HepG2 (cell line): Measurements from ENCODE around the gene GATC. TPM values are rescaled to one million over a fixed set of nuclear protein-coding genes. Genes with fewer than 3 reads are reported as not detected.

Experiments
- ARID2 ChIP-seq: sonication (generic); formaldehyde crosslinking; IDR thresholded peaks from 2 replicates; pipeline ENCODE4 v1.8.1; 2022; ENCODE audit warnings: mild to moderate bottlenecking, missing genetic modification reagents, borderline replicate concordance
- ATAD3A ChIP-seq: sonication (generic); formaldehyde crosslinking; IDR thresholded peaks from 2 replicates; pipeline ENCODE4 v1.4.0; 2020; ENCODE audit warnings: missing genetic modification reagents
- NFIB ChIP-seq: sonication (generic); formaldehyde crosslinking; IDR thresholded peaks from 2 replicates; pipeline ENCODE4 v1.9.0; 2021; ENCODE audit warnings: missing genetic modification reagents, mild to moderate bottlenecking, borderline replicate concordance
- RFXANK ChIP-seq: IDR thresholded peaks from 2 replicates; pipeline ENCODE4 v1.6.1; 2016
- SMAD1 ChIP-seq: sonication (generic); formaldehyde crosslinking; IDR thresholded peaks from 2 replicates; pipeline ENCODE4 v1.4.0; 2020; ENCODE audit warnings: missing genetic modification reagents, low read depth, mild to moderate bottlenecking, borderline replicate concordance
- SP1 ChIP-seq, 2 experiments: fragments of 450-650 bp in 1 of 2; sonication (generic) in 1 of 2; formaldehyde crosslinking in 1 of 2; IDR thresholded peaks; 2 replicates each; pipeline versions ENCODE4 v1.4.0 to v1.6.1; 2016 to 2020; ENCODE audit warnings: missing genetic modification reagents in 1 of 2
- TARDBP ChIP-seq: sonication (generic); formaldehyde crosslinking; IDR thresholded peaks from 2 replicates; pipeline ENCODE4 v1.8.0; 2022; ENCODE audit warnings: mild to moderate bottlenecking, missing genetic modification reagents
- ZFX ChIP-seq: sonication (generic); formaldehyde crosslinking; IDR thresholded peaks from 2 replicates; pipeline ENCODE4 v1.4.0; 2020; ENCODE audit warnings: mild to moderate bottlenecking, low read depth, missing genetic modification reagents, moderate library complexity
- ZNF326 ChIP-seq: sonication (generic); formaldehyde crosslinking; IDR thresholded peaks from 2 replicates; pipeline ENCODE4 v1.4.0; 2020; ENCODE audit warnings: missing genetic modification reagents, borderline replicate concordance
- ZNF333 ChIP-seq: sonication (generic); formaldehyde crosslinking; IDR thresholded peaks from 2 replicates; pipeline ENCODE4 v1.4.0; 2020; ENCODE audit warnings: mild to moderate bottlenecking, missing genetic modification reagents, borderline replicate concordance
- ZNF430 ChIP-seq: sonication (generic); formaldehyde crosslinking; IDR thresholded peaks from 2 replicates; pipeline ENCODE4 v1.9.0; 2021; ENCODE audit warnings: mild to moderate bottlenecking, missing genetic modification reagents
- ZNF549 ChIP-seq: sonication (generic); formaldehyde crosslinking; IDR thresholded peaks from 2 replicates; pipeline ENCODE4 v1.5.0; 2020; ENCODE audit warnings: missing genetic modification reagents
- ZNF878 ChIP-seq: sonication (generic); formaldehyde crosslinking; IDR thresholded peaks from 2 replicates; pipeline ENCODE4 v1.8.1; 2023; ENCODE audit warnings: mild to moderate bottlenecking, missing genetic modification reagents, moderate library complexity
- polyA plus RNA-seq, 8 experiments: library from polyadenylated mRNA; depleted of rRNA in 3 of 8; stranded (reverse) in 7 of 8; unstranded in 1 of 8; fragments of >200 nt; fragmentation: Illumina TruSeq in 4 of 8; extraction: Trizol in 4 of 8; gene quantifications; 2 replicates each; pipeline versions ENCODE4 v1.2.1 to v1.2.3, GENCODE V29; 2011 to 2016; ENCODE audit warnings: low read depth in 4 of 8, missing spikeins in 1 of 8, mixed read lengths in 1 of 8; ENCODE audit not compliant: insufficient read depth in 1 of 8
- total RNA-seq, 5 experiments: library from RNA; depleted of rRNA; stranded (reverse); fragments of >200 nt; fragmentation: Illumina TruSeq; extraction: Trizol; gene quantifications; 2 replicates each; pipeline ENCODE4 v1.2.3, GENCODE V29; 2016; ENCODE audit warnings: low read depth in 1 of 5
- TF ChIP-seq, protein P1 (sequence below): IDR thresholded peaks from 2 replicates; pipeline ENCODE4 v1.6.1; 2016; ENCODE audit warnings: missing genetic modification reagents, missing compliant biosample characterization
- TF ChIP-seq, protein P2 (sequence below): sonication (generic); formaldehyde crosslinking; IDR thresholded peaks from 2 replicates; pipeline ENCODE4 v1.4.0; 2020; ENCODE audit warnings: mild to moderate bottlenecking, missing genetic modification reagents
- TF ChIP-seq, protein P3 (sequence below): sonication (generic); formaldehyde crosslinking; IDR thresholded peaks from 2 replicates; pipeline ENCODE4 v1.8.1; 2023; ENCODE audit warnings: mild to moderate bottlenecking, moderate library complexity, missing genetic modification reagents
- TF ChIP-seq, protein P4 (sequence below): IDR thresholded peaks from 2 replicates; pipeline ENCODE4 v1.6.1; 2016; ENCODE audit warnings: control low read depth
- TF ChIP-seq, protein P5 (sequence below): sonication (generic); formaldehyde crosslinking; IDR thresholded peaks from 2 replicates; pipeline ENCODE4 v1.5.0; 2020; ENCODE audit warnings: missing genetic modification reagents
- TF ChIP-seq, protein P6 (sequence below): sonication (generic); formaldehyde crosslinking; IDR thresholded peaks from 2 replicates; pipeline ENCODE4 v1.4.0; 2020; ENCODE audit warnings: missing genetic modification reagents

Gene GATC
- total and polyA plus RNA-seq, 2 of the 13 experiments (the other 11 are each of a cell fraction or from before 2014, with no cell fraction given): 17.7 to 29.7 TPM

DNA sequence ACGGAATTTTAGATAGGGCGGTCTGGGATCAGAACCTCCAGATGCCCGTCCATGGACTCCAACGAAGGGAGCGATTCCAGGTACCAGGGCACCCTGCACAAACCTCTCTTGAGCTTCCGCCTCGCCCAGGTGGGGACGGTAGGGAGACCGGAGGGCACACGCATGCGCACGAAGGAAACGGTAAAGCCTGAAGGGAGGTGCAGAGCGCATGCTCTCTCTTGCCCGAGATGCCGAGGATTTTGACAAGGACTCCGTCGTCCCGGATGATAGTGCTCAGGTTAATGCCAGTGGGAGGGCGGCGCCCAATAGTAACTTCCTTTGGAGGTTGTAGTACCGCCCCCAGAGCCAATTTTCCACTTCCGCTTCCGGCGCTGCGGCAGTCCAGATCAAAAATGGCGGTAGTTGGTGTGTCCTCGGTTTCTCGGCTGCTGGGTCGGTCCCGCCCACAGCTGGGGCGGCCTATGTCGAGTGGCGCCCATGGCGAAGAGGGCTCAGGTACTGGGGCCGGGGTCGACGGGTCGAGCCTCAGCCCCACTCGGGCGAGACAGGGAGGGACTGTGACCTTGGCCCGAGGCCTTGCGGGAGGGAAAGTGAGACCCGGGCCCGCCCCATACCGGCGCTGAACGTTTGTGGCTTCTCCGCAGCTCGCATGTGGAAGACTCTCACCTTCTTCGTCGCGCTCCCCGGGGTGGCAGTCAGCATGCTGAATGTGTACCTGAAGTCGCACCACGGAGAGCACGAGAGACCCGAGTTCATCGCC, 8.3 kb upstream of the GATC start, which contains the start of gene COX6A1 (continued):
- TF ChIP-seq, protein P1, sequence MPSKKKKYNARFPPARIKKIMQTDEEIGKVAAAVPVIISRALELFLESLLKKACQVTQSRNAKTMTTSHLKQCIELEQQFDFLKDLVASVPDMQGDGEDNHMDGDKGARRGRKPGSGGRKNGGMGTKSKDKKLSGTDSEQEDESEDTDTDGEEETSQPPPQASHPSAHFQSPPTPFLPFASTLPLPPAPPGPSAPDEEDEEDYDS (CRISPR knock-in tag): peak; percentile 86
- TF ChIP-seq NFIB: no peak
- no peak for TF ChIP-seq RFXANK (CRISPR knock-in tag)
- TF ChIP-seq SMAD1 (CRISPR knock-in tag): no peak
- TF ChIP-seq, protein P2, sequence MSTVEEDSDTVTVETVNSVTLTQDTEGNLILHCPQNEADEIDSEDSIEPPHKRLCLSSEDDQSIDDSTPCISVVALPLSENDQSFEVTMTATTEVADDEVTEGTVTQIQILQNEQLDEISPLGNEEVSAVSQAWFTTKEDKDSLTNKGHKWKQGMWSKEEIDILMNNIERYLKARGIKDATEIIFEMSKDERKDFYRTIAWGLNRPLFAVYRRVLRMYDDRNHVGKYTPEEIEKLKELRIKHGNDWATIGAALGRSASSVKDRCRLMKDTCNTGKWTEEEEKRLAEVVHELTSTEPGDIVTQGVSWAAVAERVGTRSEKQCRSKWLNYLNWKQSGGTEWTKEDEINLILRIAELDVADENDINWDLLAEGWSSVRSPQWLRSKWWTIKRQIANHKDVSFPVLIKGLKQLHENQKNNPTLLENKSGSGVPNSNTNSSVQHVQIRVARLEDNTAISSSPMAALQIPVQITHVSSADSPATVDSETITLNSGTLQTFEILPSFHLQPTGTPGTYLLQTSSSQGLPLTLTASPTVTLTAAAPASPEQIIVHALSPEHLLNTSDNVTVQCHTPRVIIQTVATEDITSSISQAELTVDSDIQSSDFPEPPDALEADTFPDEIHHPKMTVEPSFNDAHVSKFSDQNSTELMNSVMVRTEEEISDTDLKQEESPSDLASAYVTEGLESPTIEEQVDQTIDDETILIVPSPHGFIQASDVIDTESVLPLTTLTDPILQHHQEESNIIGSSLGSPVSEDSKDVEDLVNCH (CRISPR knock-in tag): no peak
- TF ChIP-seq SP1 (IDR thresholded peaks at IDR 0.05): no peak
- TF ChIP-seq SP1 (CRISPR knock-in tag; IDR thresholded peaks at IDR 0.05): peak; percentile 69
- 0 out of 2 replicates have a peak, but pooled peaks have one; percentile 43 for TF ChIP-seq ARID2 (CRISPR knock-in tag)
- TF ChIP-seq, protein P3, sequence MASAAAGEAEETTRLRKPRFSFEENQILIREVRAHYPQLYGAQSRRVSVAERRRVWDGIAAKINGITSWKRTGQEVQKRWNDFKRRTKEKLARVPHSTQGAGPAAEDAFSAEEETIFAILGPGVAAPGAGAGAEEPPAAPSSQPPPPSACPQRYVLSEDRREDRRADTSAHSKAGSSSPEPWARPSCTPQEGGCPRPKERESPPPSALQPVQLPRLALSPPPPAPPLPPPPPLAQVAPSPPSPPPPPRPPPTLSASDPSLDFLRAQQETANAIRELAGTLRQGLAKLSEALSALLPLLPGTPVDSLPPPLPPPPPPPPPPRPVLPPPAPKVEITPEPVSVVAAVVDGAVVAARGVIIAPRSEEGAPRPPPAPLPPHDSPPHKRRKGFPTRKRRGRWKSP (CRISPR knock-in tag): 0 out of 2 replicates have a peak, but pooled peaks have one; percentile 60
- 0 out of 2 replicates have a peak, but pooled peaks have one; percentile 55 for TF ChIP-seq ZNF333 (CRISPR knock-in tag)
- TF ChIP-seq ZNF326 (CRISPR knock-in tag): no peak
- TF ChIP-seq, protein P4, sequence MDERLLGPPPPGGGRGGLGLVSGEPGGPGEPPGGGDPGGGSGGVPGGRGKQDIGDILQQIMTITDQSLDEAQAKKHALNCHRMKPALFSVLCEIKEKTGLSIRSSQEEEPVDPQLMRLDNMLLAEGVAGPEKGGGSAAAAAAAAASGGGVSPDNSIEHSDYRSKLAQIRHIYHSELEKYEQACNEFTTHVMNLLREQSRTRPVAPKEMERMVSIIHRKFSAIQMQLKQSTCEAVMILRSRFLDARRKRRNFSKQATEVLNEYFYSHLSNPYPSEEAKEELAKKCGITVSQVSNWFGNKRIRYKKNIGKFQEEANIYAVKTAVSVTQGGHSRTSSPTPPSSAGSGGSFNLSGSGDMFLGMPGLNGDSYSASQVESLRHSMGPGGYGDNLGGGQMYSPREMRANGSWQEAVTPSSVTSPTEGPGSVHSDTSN: no peak
- TF ChIP-seq, protein P5, sequence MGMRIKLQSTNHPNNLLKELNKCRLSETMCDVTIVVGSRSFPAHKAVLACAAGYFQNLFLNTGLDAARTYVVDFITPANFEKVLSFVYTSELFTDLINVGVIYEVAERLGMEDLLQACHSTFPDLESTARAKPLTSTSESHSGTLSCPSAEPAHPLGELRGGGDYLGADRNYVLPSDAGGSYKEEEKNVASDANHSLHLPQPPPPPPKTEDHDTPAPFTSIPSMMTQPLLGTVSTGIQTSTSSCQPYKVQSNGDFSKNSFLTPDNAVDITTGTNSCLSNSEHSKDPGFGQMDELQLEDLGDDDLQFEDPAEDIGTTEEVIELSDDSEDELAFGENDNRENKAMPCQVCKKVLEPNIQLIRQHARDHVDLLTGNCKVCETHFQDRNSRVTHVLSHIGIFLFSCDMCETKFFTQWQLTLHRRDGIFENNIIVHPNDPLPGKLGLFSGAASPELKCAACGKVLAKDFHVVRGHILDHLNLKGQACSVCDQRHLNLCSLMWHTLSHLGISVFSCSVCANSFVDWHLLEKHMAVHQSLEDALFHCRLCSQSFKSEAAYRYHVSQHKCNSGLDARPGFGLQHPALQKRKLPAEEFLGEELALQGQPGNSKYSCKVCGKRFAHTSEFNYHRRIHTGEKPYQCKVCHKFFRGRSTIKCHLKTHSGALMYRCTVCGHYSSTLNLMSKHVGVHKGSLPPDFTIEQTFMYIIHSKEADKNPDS (CRISPR knock-in tag): no peak
- peak; percentile 96 for TF ChIP-seq ZFX (CRISPR knock-in tag)
- TF ChIP-seq ATAD3A (CRISPR knock-in tag): no peak
- TF ChIP-seq ZNF430: no peak
- 0 out of 2 replicates have a peak, but pooled peaks have one; percentile 47 for TF ChIP-seq TARDBP (CRISPR knock-in tag)
- no peak for TF ChIP-seq ZNF549 (CRISPR knock-in tag)
- TF ChIP-seq, protein P6, sequence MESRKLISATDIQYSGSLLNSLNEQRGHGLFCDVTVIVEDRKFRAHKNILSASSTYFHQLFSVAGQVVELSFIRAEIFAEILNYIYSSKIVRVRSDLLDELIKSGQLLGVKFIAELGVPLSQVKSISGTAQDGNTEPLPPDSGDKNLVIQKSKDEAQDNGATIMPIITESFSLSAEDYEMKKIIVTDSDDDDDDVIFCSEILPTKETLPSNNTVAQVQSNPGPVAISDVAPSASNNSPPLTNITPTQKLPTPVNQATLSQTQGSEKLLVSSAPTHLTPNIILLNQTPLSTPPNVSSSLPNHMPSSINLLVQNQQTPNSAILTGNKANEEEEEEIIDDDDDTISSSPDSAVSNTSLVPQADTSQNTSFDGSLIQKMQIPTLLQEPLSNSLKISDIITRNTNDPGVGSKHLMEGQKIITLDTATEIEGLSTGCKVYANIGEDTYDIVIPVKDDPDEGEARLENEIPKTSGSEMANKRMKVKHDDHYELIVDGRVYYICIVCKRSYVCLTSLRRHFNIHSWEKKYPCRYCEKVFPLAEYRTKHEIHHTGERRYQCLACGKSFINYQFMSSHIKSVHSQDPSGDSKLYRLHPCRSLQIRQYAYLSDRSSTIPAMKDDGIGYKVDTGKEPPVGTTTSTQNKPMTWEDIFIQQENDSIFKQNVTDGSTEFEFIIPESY (CRISPR knock-in tag): 0 out of 2 replicates have a peak, but pooled peaks have one; percentile 7
- TF ChIP-seq ZNF878 (CRISPR knock-in tag): no peak
